Fibroblast of pulmonary artery (primary cell): ENCODE results near the gene F7.
A peak's percentile ranks its signal among the peaks of the same experiment; 100 is the strongest.

Experiments
- DNase-seq: peaks from one replicate; pipeline ENCODE4 v3.0.0-alpha.2; 2010; ENCODE audit warnings: low read depth
- H3K4me3 ChIP-seq: replicated peaks from 2 replicates; pipeline ENCODE4 v1.5.1; 2011; ENCODE audit warnings: low read depth, mild to moderate bottlenecking, control low read depth, low read length, moderate library complexity
- TF ChIP-seq, protein P1 (sequence below): IDR thresholded peaks from 2 replicates; pipeline ENCODE4 v1.5.1; 2011; ENCODE audit warnings: mild to moderate bottlenecking, control low read depth, low read length, inconsistent platforms; ENCODE audit errors: missing control alignments

The F7 gene

DNA sequence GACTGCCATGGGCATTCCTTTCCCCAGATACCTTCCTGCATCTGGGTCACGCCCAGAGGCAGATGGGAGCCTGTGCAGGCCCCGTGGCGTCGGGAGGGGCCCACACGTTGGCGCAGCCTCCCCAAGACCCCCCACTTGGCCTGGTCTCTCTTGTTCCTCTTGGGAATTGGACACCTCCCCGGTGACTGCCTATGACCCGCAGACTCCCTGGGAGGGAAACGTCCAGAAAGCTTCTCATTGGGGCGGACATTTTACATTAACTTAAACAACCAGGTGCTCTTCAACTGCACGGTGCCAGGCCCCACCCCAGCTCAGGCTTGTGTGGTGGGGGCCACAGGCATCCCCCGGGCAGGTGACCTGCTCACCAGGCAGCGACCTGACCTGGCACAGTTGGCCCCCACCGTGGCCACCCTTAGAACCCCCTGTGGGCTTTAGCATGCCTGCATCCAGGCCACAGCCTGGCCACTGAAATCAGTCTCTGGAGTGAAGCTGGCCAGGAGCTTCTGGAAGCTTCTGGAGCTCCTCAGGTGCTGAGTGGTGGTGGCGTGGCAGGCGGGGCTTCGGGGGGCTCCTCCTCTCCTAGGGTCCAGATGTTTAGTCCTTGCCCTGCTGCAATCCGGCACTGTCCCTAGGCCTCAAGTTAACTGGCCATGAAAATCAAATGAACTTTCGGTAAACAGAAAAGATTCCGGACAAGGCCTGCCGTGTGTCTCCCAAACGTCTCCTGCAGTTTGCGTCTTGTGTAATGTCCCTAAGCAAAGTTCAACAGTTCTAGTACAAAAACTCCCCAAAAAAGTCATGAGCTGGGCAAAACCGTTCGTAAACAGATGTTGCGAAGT lies 44.3 kb downstream of the F7 start:
- H3K4me3 ChIP-seq: no peak overlapping the region
- TF ChIP-seq, protein P1, sequence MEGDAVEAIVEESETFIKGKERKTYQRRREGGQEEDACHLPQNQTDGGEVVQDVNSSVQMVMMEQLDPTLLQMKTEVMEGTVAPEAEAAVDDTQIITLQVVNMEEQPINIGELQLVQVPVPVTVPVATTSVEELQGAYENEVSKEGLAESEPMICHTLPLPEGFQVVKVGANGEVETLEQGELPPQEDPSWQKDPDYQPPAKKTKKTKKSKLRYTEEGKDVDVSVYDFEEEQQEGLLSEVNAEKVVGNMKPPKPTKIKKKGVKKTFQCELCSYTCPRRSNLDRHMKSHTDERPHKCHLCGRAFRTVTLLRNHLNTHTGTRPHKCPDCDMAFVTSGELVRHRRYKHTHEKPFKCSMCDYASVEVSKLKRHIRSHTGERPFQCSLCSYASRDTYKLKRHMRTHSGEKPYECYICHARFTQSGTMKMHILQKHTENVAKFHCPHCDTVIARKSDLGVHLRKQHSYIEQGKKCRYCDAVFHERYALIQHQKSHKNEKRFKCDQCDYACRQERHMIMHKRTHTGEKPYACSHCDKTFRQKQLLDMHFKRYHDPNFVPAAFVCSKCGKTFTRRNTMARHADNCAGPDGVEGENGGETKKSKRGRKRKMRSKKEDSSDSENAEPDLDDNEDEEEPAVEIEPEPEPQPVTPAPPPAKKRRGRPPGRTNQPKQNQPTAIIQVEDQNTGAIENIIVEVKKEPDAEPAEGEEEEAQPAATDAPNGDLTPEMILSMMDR: no peak
- DNase-seq: no peak

DNA sequence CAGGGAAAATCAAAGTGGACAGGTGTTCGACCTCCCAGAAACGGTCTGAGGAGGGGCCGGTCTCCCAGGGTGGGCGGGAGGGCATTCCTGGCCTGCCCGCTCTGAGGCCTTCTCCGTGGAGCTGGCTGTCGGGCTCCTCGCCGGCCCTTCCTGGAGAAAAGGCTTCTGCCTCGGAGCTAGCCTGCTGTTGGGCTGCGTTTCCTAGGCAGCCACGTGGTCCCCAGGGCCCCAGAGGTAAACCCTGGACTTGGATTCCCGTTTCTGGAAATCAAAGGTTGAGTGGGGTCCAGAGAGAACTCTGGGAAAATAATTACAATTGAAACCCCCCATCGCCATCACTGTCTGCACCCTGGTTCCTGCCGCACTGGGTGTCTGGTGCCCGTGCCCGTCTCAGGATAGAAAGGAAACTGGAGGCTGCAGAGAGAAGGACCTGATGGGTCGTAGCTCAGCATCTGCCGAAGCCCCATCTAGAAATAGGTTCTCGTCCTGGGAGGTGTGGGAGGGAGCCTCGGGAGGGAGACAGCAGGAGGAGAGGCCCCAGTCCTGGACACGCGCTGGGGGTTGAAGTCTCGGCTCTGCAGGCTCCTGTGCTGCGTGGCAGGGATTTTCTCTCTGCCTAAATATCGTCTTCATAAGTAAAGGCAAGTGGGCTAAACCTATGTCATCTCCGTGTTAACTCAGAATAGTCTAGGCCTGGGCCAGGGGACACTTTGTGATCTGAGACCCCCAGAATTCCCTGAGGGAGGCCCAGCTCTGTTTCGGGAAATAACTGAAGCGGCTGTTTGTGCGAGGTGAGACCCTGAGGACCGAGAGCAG lies 45.2 kb downstream of the F7 start:
- no peak overlapping the region for H3K4me3 ChIP-seq
- DNase-seq: no peak
- TF ChIP-seq, protein P1: no peak

DNA sequence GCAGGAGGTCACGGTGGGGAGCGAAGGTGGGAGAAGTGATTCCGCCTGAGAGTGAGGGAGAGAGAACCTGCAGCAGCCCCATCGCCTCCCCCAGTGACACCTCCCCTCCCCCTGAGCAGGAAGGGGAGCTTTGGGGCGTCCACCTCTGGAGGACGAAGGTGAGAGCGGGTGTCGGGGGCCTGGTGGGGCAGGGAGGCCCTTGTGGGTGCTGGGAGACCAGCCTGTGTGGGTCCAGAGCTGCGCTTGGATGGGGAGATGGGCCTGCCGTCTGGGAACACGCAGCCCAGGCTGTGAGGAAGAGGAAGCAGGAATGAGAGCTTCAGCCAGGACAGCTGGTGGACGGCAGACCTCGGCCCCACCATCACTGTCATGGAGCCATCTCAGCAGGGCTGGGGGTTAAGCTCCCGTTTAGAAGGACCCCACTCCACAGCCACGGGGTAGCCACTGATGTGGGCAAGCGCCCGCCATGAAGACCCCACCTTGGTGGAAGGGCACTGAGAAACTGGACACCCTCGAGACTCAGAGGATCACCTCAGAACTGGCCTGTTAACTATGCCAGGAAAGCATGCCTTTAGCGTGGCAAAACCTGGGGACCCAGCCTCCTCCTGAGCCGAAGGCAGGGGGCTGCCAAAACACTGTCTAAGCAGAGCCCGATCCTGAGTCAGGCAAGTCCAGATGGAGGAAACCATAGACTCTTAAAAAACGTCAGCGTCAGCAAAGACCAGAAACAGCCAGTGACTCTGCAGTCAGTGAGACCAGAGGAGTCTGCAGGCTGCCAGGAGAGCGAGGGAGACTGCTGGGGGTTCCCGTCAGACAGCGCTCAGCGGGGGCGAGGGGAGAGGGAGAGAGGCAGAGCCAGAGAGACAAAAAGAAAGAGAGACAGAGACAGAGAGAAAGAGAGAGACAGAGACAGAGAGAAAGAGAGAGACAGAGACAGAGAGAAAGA lies 46.4 kb downstream of the F7 start:
- TF ChIP-seq, protein P1: no peak
- peak; percentile 41 for DNase-seq
- no peak overlapping the region for H3K4me3 ChIP-seq

DNA sequence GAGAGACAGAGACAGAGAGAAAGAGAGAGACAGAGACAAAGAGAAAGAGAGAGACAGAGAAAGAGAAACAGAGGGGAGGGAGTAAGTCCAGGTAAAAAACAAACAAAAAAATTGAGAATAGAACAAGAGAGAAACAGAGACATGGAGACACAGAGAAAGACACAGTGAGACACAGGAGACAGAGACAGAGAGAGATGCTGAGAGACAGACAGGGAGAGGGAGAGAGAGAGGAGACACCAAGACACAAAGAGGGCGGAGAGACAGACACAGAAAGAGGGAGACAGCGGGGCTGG lies 47.0 kb downstream of the F7 start:
- TF ChIP-seq, protein P1: no peak
- DNase-seq: no peak
- peak overlapping the region; percentile 38 for H3K4me3 ChIP-seq

DNA sequence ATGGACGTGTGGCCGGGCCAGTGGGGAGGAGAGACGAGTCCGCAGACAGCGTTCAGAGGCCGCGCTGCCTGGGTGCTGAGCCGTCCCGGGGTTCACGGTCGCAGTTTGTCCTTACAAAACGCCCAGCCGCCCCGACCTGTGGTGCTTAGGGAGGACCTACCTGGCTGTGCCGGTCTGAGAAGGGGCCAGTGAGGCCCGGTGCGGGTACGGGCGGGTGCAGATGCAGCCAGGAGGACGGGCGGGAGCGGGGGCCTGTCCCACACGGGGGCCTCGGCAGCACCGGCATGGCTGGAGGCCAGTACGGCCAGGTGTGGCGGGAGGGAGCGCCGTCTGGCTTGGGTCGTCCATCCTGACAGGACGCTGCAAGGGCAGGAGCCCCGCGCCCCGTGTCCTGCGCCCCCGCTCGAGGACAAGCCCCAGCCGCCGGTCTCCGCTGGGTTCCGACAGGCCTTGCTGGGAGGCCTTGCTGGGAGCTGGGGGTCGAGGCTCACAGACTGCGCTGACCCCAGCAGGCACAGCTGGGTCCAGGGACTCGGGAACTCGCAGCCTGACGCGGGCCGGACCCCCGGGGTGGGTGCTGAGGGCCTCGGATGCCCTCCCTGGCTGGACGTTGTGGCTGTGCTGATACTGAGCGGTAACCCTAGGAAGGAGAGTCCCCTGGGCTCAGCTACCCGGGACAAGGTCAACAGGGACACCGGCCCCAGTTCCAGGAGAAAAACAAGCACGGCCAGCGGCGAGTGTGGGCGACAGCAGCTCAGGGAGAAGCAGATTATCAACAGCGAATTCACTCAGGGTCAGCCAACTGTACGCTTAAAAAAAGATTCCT lies 47.6 kb downstream of the F7 start:
- TF ChIP-seq, protein P1: no peak
- H3K4me3 ChIP-seq: peak overlapping the region; percentile 38
- DNase-seq: peak; percentile 17
